ENCODE measurements around the gene NFKBIZ.

The NFKBIZ gene

GRCh38 chr3:101835676-101836075, 13.6 kb upstream of the NFKBIZ start:
- H3K4me3 Mint-ChIP-seq: no peak overlapping the region
- no peaks in the 10 kb centered on the region for H3K36me3 Mint-ChIP-seq (ENCODE audit: low read depth)
- no peak for DNase-seq
- no peak for TF ChIP-seq CTCF (IDR thresholded peaks at IDR 0.05)
- H3K27ac Mint-ChIP-seq: no peak overlapping the region
- no peaks in the 10 kb centered on the region for H3K9me3 Mint-ChIP-seq
- H3K4me1 Mint-ChIP-seq: no peaks in the 10 kb centered on the region
- no peaks in the 10 kb centered on the region for H3K27me3 Mint-ChIP-seq (ENCODE audit: low read depth, poor library complexity)

DNA sequence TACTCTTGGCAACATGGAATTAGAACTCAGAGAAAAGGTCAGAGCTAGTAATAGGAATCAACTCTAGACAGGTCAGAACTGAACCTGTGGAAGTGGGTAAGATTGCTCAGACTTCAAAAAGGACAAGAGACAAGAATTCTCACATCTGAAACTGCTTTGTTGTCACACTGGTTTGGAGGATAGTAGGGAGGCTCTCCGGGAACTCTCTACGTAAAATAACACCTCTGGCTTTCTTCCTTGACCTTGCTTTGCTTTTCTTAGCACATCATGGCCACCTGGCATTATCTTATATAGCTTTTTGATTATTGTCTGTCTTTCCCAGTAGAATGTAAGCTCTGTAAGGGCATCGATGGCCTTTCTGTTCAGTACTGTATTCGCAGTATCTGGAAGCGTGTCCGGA, 13.2 kb upstream of the NFKBIZ start:
- no peak for DNase-seq
- H3K27me3 Mint-ChIP-seq (ENCODE audit: low read depth, poor library complexity): no peaks in the 10 kb centered on the region
- TF ChIP-seq CTCF (IDR thresholded peaks at IDR 0.05): no peak
- no peaks in the 10 kb centered on the region for H3K9me3 Mint-ChIP-seq
- no peak overlapping the region for H3K27ac Mint-ChIP-seq
- no peaks in the 10 kb centered on the region for H3K4me1 Mint-ChIP-seq
- no peak overlapping the region for H3K4me3 Mint-ChIP-seq
- no peaks in the 10 kb centered on the region for H3K36me3 Mint-ChIP-seq (ENCODE audit: low read depth)

GRCh38 chr3:101836652-101837598, 12.4 kb upstream of the NFKBIZ start:
- H3K4me1 Mint-ChIP-seq: peaks cover 2% of the 10 kb centered on the region
- H3K27ac Mint-ChIP-seq: no peak overlapping the region
- H3K36me3 Mint-ChIP-seq (ENCODE audit: low read depth): no peaks in the 10 kb centered on the region
- no peak overlapping the region for H3K4me3 Mint-ChIP-seq
- no peaks in the 10 kb centered on the region for H3K9me3 Mint-ChIP-seq
- H3K27me3 Mint-ChIP-seq (ENCODE audit: low read depth, poor library complexity): peaks cover 1% of the 10 kb centered on the region
- DNase-seq: no peak
- TF ChIP-seq CTCF (IDR thresholded peaks at IDR 0.05): no peak

GRCh38 chr3:101838691-101839090, 10.6 kb upstream of the NFKBIZ start:
- H3K36me3 Mint-ChIP-seq (ENCODE audit: low read depth): peaks cover 3% of the 10 kb centered on the region
- no peak for TF ChIP-seq CTCF (IDR thresholded peaks at IDR 0.05)
- DNase-seq: no peak
- no peak overlapping the region for H3K4me3 Mint-ChIP-seq
- H3K27me3 Mint-ChIP-seq (ENCODE audit: low read depth, poor library complexity): peaks cover 4% of the 10 kb centered on the region
- no peaks in the 10 kb centered on the region for H3K9me3 Mint-ChIP-seq
- no peak overlapping the region for H3K27ac Mint-ChIP-seq
- peaks cover 4% of the 10 kb centered on the region for H3K4me1 Mint-ChIP-seq

DNA sequence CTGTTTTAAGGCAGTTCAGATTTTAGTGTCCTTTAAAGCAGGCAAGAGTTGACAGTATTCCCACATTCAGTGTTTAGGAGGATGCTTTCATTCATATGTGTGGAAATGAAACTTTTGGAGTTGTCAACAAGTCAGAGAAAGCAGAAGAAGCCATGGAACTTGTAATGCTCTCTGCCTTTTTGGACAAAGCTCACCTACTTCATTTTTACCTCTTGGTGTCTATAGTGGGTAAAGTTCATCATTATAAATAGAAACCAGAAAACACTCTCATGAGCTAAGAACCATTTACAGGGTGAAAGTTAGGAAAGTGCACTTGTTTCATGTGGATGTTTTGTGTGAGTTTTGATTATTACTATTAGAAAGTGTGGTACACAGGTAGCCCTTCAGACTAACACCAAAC, 9.2 kb upstream of the NFKBIZ start:
- no peak for TF ChIP-seq CTCF (IDR thresholded peaks at IDR 0.05)
- no peak overlapping the region for H3K4me3 Mint-ChIP-seq

More for the DNA sequence above, 9.2 kb upstream of the NFKBIZ start:
- no peak for DNase-seq
- Mint-ChIP-seq H3K4me1 (peaks cover 4% of the 10 kb centered on the region), H3K9me3 (no peaks in the 10 kb centered on the region), H3K27me3 (ENCODE audit: low read depth, poor library complexity) (peaks cover 4% of the 10 kb centered on the region), H3K36me3 (ENCODE audit: low read depth) (peaks cover 3% of the 10 kb centered on the region), H3K27ac (no peak overlapping the region)
